Stimulated activated CD4-positive, alpha-beta T cell treated with anti-CD3 and anti-CD28 coated beads, Interleukin-2, amount 100 ng/mL, for 24 hours (primary cell): ENCODE measurements around the gene CEACAM1.
"Not testable (repeated sequence)": the region's sequence is repeated elsewhere in the genome, so short reads cannot be mapped to it uniquely, and the experiment has no call there.

Source experiments
- DNase-seq, 2 donors: peaks; one replicate each; pipeline ENCODE4 v3.0.0-alpha.2; 2020

Gene CEACAM1

GRCh38 chr19:42547929-42548328, 19.6 kb upstream of the CEACAM1 start:
- DNase-seq = no peak

DNA sequence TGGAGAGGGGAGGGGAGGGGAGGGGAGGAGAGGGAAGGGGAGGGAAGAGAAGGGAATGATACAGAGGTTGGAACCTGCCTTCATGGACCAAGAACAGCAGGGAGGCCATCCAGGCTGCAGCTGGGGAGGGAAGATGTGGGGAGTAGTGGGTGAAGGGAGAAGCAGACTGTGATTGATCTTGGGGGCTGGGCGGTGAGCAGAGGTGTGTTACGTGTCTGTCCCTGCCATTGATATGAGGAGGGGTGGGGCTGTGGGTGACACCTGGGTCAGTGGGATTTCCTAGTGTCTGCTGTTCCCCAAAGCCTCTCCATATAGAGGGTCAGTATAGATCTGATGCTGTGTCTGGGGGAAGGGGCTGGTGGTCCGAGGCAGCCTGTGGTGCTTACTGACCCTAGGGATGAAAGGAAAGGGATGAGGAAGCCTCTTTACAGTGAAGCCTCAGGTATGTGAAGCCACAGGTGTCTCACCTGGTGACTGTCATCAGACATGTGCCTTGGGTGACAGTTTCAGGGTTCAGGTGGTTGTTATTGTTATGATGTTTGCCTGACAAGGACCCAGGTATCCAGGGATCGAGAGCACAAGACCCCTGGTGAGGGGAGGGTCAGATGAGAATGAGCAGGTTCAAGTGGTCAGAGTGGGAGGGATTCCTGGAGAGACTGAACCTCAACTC, 18.7 kb upstream of the CEACAM1 start:
- DNase-seq = no peak

- no peak for DNase-seq
Measured at GRCh38 chr19:42544146-42544545, 15.9 kb upstream of the CEACAM1 start.

DNA sequence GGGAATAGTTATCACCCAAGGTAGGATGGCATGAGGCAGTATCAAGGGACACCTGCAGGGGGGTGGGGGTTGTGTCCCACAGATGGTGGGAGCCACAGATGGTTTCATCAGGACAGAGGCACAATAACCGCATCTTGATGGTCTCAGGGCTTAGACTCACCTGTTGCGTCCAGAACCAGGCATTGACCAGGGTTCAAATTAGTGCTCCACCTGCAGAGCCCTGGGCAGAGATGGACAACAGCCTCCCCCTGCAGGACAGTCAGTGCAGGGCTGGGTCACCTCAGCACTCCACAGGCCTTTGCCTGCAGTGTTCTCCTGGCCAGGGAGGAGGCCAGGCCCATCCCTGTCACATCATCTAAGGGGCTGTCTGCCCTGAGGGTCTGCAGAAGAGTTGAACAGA, 14.5 kb upstream of the CEACAM1 start:
- no peak for DNase-seq

GRCh38 chr19:42540071-42540553, 11.8 kb upstream of the CEACAM1 start:
- DNase-seq = no peak

- DNase-seq = no peak
Measured at GRCh38 chr19:42538841-42539709, 10.8 kb upstream of the CEACAM1 start.

- DNase-seq = not testable (repeated sequence)
Measured at GRCh38 chr19:42535276-42535675, 7.0 kb upstream of the CEACAM1 start.

GRCh38 chr19:42534391-42534790, 6.1 kb upstream of the CEACAM1 start:
- DNase-seq = no peak

GRCh38 chr19:42532891-42533290, 4.6 kb upstream of the CEACAM1 start:
- DNase-seq = no peak

DNA sequence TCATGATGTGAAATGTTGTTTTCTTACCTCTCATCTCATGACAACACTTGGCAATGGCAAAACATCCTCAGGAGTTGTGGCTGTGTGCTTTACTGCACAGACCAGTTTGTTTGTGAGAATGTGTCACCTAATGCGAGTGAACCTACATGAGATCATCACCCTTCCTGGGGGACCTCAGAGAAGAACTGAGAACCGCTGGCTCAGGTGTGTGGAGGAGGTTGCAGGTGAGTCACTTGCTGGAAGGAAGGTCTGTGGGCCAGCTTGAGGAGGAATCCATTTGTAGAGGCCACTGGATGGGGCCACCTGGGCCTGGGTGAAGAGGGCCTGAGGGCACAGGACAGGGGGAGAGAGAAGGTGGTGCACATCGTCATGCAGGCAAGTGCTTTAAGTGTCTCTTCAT, 3.0 kb upstream of the CEACAM1 start:
- DNase-seq = no peak

DNA sequence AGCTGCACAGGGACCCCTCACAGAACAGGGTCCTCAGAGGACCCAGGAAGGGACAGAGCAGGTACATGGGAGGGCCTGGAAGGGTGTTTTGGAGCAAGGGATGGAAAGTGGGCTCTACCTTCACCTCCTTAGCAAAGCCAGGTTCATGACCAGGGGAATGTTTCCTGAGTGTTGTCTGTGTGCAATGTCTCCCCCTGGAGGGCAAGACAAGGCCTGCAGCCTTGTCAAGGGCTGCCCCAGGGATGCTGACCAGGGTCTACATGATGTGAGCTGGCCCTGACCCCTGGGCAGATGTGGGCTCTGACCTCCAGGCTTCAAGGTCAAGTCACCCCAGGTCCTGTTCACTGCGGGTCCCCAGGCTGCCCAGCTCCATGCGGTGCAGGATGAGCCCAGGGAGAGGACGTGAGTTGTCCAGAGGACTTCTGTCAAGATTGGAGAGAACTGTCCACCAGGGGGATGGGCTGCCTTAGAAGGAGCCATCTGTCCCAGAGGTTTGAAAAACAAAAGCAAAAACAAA, 1.0 kb upstream of the CEACAM1 start:
- DNase-seq = peak; percentile 74

- no peak for DNase-seq
Measured at GRCh38 chr19:42524943-42525342, 3.3 kb downstream of the CEACAM1 start.

GRCh38 chr19:42524250-42524649, 4.0 kb downstream of the CEACAM1 start:
- no peak for DNase-seq

- not testable (repeated sequence) for DNase-seq
Measured at GRCh38 chr19:42522262-42522661, 6.0 kb downstream of the CEACAM1 start.

DNA sequence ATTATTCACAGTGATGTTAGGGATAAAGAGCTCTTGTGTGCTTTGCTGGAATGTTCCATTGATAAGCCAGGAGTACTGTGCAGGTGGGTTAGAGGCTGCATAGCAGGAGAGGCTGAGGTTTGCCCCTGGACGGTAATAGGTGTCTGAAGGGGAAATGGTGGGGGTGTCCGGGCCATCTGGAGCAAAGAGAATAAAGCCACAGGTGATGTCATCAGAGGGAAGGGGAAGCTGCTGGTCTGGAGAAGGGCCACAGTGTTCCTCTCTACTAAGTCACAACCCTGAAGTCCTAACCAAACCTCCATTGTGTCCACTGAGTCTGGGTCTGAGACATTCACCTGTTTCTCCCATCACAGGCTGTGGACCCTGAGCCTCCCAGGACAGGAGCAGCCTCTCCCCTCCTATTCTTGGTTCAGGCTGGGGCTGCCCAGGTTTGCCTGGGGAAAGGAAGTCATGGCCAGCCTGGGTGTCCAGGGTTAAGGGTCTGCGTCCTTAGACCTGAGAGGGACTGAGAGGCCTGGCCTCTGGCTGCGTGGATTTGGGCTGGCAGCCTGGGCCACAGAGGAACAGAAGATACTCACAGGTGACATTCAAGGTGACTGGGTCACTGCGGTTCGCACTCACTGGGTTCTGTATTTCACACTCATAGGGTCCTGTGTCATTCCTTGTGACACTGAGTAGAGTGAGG, 6.8 kb downstream of the CEACAM1 start:
- no peak for DNase-seq

GRCh38 chr19:42519108-42519507, 9.2 kb downstream of the CEACAM1 start:
- no peak for DNase-seq

GRCh38 chr19:42516771-42517170, 11.5 kb downstream of the CEACAM1 start:
- DNase-seq = no peak

DNA sequence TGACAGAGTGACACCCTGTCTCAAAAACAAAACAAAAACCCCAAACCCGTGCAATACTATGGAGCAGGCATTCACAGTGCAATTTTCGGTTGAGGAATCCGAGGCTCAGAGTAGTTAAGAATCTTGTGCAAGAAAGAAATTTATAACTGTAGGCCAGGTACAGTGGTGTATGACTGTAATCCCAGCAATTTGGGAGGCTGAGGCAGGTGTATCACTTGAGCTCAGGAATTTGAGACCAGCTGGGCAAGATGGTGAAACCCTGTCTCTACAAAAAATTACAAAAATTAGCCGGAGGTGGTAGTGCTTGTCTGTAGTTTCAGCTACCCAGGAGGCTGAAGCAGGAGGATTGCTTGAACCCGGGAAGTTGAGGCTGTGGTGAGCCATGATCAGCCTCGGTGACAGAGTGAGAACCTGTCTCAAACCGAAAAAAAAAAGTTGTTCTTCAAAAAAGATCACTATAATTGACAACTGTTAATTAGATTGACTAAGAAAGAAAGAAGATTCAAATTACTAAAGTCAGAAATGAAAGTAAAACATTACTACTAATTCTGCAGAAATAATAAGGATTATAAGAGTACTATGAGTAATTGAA, 12.9 kb downstream of the CEACAM1 start:
- no peak for DNase-seq

GRCh38 chr19:42514449-42514848, 13.8 kb downstream of the CEACAM1 start:
- no peak for DNase-seq

- peak in 1 of 2 donors; percentile 24 for DNase-seq
Measured at GRCh38 chr19:42512743-42513304, 15.5 kb downstream of the CEACAM1 start.

DNA sequence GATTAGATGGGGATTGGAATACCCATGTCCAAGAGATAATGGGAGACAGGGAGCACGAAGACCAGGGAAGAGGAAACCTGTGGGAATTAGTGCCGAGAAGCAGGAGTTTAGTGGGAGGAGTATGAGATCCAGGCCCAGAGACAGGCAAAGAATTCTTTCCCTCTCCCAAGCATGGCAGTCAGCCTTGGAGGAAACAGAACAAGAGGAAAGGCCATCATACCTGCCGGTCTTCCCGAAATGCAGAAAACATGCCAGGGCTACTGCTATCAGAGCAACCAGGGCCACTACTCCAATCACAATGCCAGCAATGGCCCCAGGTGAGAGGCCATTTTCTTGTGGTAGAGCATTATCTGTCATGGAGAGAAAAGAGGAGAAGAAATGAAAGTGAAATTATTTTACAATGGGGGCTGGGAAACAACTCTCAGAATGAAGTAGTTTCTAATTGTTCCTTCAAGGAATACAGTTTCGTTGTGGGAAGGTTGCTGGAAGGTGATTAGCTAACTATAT, 16.1 kb downstream of the CEACAM1 start:
- DNase-seq = no peak

DNA sequence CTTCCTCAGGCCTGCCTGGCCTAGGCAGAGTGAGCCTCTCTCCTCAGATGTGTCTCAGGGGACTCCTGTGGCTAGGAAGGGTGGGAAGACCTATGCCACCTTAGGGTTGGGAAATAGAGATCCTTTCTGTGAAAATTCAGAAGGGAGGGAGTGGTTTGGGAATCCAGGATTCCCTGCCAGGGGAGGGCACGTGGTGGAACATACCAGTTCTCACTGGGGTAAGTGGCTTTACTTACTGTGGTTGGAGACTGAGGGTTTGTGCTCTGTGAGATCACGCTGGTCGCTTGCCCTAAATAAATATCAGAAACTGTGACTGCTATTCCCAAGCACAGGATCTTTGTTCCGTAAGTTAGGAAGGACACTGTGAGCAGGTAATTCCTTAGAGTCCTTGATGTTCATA, 16.9 kb downstream of the CEACAM1 start:
- no peak for DNase-seq
